Neutrophil (primary cell): Measurements from ENCODE around the gene SH3GL2.

ENCODE experiments used
- H3K27ac ChIP-seq: fragments of 200-600 bp; sonication (generic); 2 replicates; pipeline ENCODE4 v1.5.1; 2016; ENCODE audit warnings: mild to moderate bottlenecking, moderate library complexity
- H3K27me3 ChIP-seq: fragments of 200-600 bp; sonication (generic); 2 replicates; pipeline ENCODE4 v1.6.0; 2016; ENCODE audit warnings: mild to moderate bottlenecking
- H3K36me3 ChIP-seq: fragments of 200-600 bp; sonication (generic); 2 replicates; pipeline ENCODE4 v1.5.1; 2017
- H3K4me1 ChIP-seq, 2 experiments: fragments of 200-600 bp in 1 of 2; sonication (generic) in 1 of 2; 1 replicate in 1 of 2; 2 replicates in 1 of 2; pipeline versions ENCODE4 v1.5.1 to v1.6.1; 2013 to 2016; ENCODE audit warnings: low read depth in 1 of 2, low read length in 1 of 2, mild to moderate bottlenecking in 1 of 2, moderate library complexity in 1 of 2; ENCODE audit not compliant: control insufficient read depth in 1 of 2, insufficient read depth in 1 of 2
- H3K4me3 ChIP-seq, 2 experiments: fragments of 200-600 bp in 1 of 2; sonication (generic) in 1 of 2; 1 replicate in 1 of 2; 2 replicates in 1 of 2; pipeline ENCODE4 v1.5.1; 2013 to 2016; ENCODE audit warnings: low read depth in 1 of 2, low read length in 1 of 2, mild to moderate bottlenecking in 1 of 2, moderate library complexity in 1 of 2
- H3K9me3 ChIP-seq: fragments of 200-600 bp; sonication (generic); 2 replicates; pipeline ENCODE4 v1.5.1; 2016
- CTCF ChIP-seq: fragments of 200-600 bp; sonication (generic); IDR thresholded peaks from 2 replicates; pipeline ENCODE4 v1.5.1; 2016; ENCODE audit warnings: antibody characterized with exemption

SH3GL2 gene

GRCh38 chr9:17744786-17745185 lies 165.9 kb downstream of the SH3GL2 start:
- no peaks in the 10 kb centered on the region for H3K36me3 ChIP-seq
- H3K4me3 ChIP-seq, result no peak overlapping the region
- H3K4me1 ChIP-seq, result no peaks in the 10 kb centered on the region
- H3K27me3 ChIP-seq, result no peaks in the 10 kb centered on the region
- no peaks in the 10 kb centered on the region for H3K9me3 ChIP-seq
- TF ChIP-seq CTCF, result no peak
- H3K27ac ChIP-seq, result no peak overlapping the region

GRCh38 chr9:17750269-17750668 lies 171.4 kb downstream of the SH3GL2 start:
- TF ChIP-seq CTCF, result no peak
- no peaks in the 10 kb centered on the region for H3K4me1 ChIP-seq

GRCh38 chr9:17751486-17751885 lies 172.6 kb downstream of the SH3GL2 start:
- no peaks in the 10 kb centered on the region for H3K36me3 ChIP-seq
- no peaks in the 10 kb centered on the region for H3K9me3 ChIP-seq
- TF ChIP-seq CTCF, result no peak
- H3K4me1 ChIP-seq, result no peaks in the 10 kb centered on the region
- H3K4me3 ChIP-seq, result no peak overlapping the region
- no peaks in the 10 kb centered on the region for H3K27me3 ChIP-seq
- no peak overlapping the region for H3K27ac ChIP-seq

More at GRCh38 chr9:17750269-17750668, 171.4 kb downstream of the SH3GL2 start:
- no peaks in the 10 kb centered on the region for H3K9me3 ChIP-seq
- H3K27me3 ChIP-seq, result no peaks in the 10 kb centered on the region
- H3K36me3 ChIP-seq, result no peaks in the 10 kb centered on the region
- H3K27ac ChIP-seq, result no peak overlapping the region
- H3K4me3 ChIP-seq, result no peak overlapping the region

- H3K4me3 ChIP-seq, result no peak overlapping the region
- no peak for TF ChIP-seq CTCF
- H3K4me1 ChIP-seq, result no peaks in the 10 kb centered on the region
- H3K9me3 ChIP-seq, result no peaks in the 10 kb centered on the region
- no peaks in the 10 kb centered on the region for H3K36me3 ChIP-seq
- H3K27me3 ChIP-seq, result no peaks in the 10 kb centered on the region
- H3K27ac ChIP-seq, result no peak overlapping the region
Measured at GRCh38 chr9:17752021-17752420, 173.2 kb downstream of the SH3GL2 start.

- H3K27me3 ChIP-seq, result no peaks in the 10 kb centered on the region
- no peaks in the 10 kb centered on the region for H3K9me3 ChIP-seq
- no peaks in the 10 kb centered on the region for H3K36me3 ChIP-seq
- no peak overlapping the region for H3K4me3 ChIP-seq
- no peak overlapping the region for H3K27ac ChIP-seq
- H3K4me1 ChIP-seq, result no peaks in the 10 kb centered on the region
- TF ChIP-seq CTCF, result no peak
Measured at GRCh38 chr9:17757816-17758215, 178.9 kb downstream of the SH3GL2 start.

GRCh38 chr9:17760250-17760649 lies 181.4 kb downstream of the SH3GL2 start:
- no peaks in the 10 kb centered on the region for H3K9me3 ChIP-seq
- H3K27me3 ChIP-seq, result no peaks in the 10 kb centered on the region
- no peak overlapping the region for H3K27ac ChIP-seq
- no peaks in the 10 kb centered on the region for H3K36me3 ChIP-seq
- H3K4me3 ChIP-seq, result no peak overlapping the region
- H3K4me1 ChIP-seq, result no peaks in the 10 kb centered on the region
- no peak for TF ChIP-seq CTCF
